ENCODE measurements around the gene SLC2A8.

Gene SLC2A8

DNA sequence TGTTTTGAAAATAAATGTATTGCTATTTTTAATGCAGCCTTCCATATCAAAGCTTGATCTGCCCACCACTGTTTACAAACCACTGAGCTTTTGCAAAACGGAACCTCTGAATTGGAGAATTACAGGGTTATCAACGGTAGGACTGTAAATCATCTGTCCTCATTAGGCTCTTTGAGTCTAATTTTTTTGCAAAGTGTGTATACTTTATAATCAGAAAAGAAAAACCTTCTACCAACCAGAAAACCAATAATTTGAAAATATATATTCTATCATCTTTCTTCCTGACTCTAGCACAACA is 6.8 kb upstream of the SLC2A8 start:
- H3K18ac ChIP-seq (ENCODE audit: low read depth in 1 of 2, low read length in 2 of 2): no peak overlapping the region
- no peak overlapping the region for H3K9ac ChIP-seq (ENCODE audit: low read length)
- no peak overlapping the region for H2BK12ac ChIP-seq (ENCODE audit: low read length in 2 of 2)
- H2BK15ac ChIP-seq (ENCODE audit: low read depth, poor library complexity, severe bottlenecking): no peak overlapping the region
- H2AFZ ChIP-seq (ENCODE audit: low read depth, low read length): no peak overlapping the region
- H2BK5ac ChIP-seq (ENCODE audit: low read depth, low read length, poor library complexity, severe bottlenecking): no peak overlapping the region
- DNase-seq: no peak
- H3K9me3 ChIP-seq (ENCODE audit: control insufficient read depth, low read length): no peaks in the 10 kb centered on the region
- no peak overlapping the region for H4K8ac ChIP-seq (ENCODE audit: low read length)
- peaks cover 14% of the 10 kb centered on the region for H3K4me1 ChIP-seq (ENCODE audit: control insufficient read depth, insufficient read depth, low read depth, low read length)
- no peak overlapping the region for H3K14ac ChIP-seq (ENCODE audit: low read length in 2 of 2)
- no peaks in the 10 kb centered on the region for H3K79me1 ChIP-seq (replicated peaks; ENCODE audit: low read length, poor library complexity, severe bottlenecking)
- no peak overlapping the region for H2AK5ac ChIP-seq (ENCODE audit: low read length, severe bottlenecking)
- no peak overlapping the region for H3K4me3 ChIP-seq (ENCODE audit: insufficient read depth in 1 of 2, low read depth in 1 of 2, low read length in 2 of 2)
- H3K4me2 ChIP-seq (ENCODE audit: low read length, poor library complexity, severe bottlenecking): no peak overlapping the region
- WGBS: 50% methylated on average over 1 of the region's 2 CpGs
- H2BK120ac ChIP-seq (ENCODE audit: low read depth, low read length): no peak overlapping the region
- no peak overlapping the region for H3K4ac ChIP-seq (ENCODE audit: low read depth in 1 of 2, low read length in 2 of 2)
- no peak overlapping the region for H3K27ac ChIP-seq (ENCODE audit: low read length, poor library complexity, severe bottlenecking)
- no peaks in the 10 kb centered on the region for H3K36me3 ChIP-seq (ENCODE audit: control insufficient read depth in 1 of 2, insufficient read depth in 2 of 2, low read depth in 1 of 2, low read length in 2 of 2)
- peaks cover 10 to 89% of the 10 kb centered on the region in 2 experiments for H3K27me3 ChIP-seq (ENCODE audit: control insufficient read depth in 1 of 2, insufficient read depth in 1 of 2, low read length in 2 of 2)
- no peak overlapping the region for H3K23ac ChIP-seq (ENCODE audit: low read length in 2 of 2)
- H4K91ac ChIP-seq (ENCODE audit: low read length): no peak overlapping the region

GRCh38 chr9:127390563-127390962 is 6.4 kb upstream of the SLC2A8 start:
- Histone ChIP-seq H2BK15ac (ENCODE audit: low read depth, poor library complexity, severe bottlenecking) (no peak overlapping the region), H3K36me3 (ENCODE audit: control insufficient read depth in 1 of 2, insufficient read depth in 2 of 2, low read depth in 1 of 2, low read length in 2 of 2) (no peaks in the 10 kb centered on the region), H2AK5ac (ENCODE audit: low read length, severe bottlenecking) (no peak overlapping the region), H3K9ac (ENCODE audit: low read length) (no peak overlapping the region), H3K4me2 (ENCODE audit: low read length, poor library complexity, severe bottlenecking) (no peak overlapping the region), H3K79me1 (replicated peaks; ENCODE audit: low read length, poor library complexity, severe bottlenecking) (no peaks in the 10 kb centered on the region), H3K18ac (ENCODE audit: low read depth in 1 of 2, low read length in 2 of 2) (no peak overlapping the region), H2BK5ac (ENCODE audit: low read depth, low read length, poor library complexity, severe bottlenecking) (no peak overlapping the region), H2BK12ac (ENCODE audit: low read length in 2 of 2) (no peak overlapping the region), H3K27ac (ENCODE audit: low read length, poor library complexity, severe bottlenecking) (no peak overlapping the region), H2AFZ (ENCODE audit: low read depth, low read length) (no peak overlapping the region), H3K23ac (ENCODE audit: low read length in 2 of 2) (no peak overlapping the region), H4K8ac (ENCODE audit: low read length) (no peak overlapping the region), H3K14ac (ENCODE audit: low read length in 2 of 2) (no peak overlapping the region), H4K91ac (ENCODE audit: low read length) (no peak overlapping the region), H3K4me1 (ENCODE audit: control insufficient read depth, insufficient read depth, low read depth, low read length) (peaks cover 12% of the 10 kb centered on the region), H3K4me3 (ENCODE audit: insufficient read depth in 1 of 2, low read depth in 1 of 2, low read length in 2 of 2) (no peak overlapping the region), H3K9me3 (ENCODE audit: control insufficient read depth, low read length) (no peaks in the 10 kb centered on the region), H3K27me3 (ENCODE audit: control insufficient read depth in 1 of 2, insufficient read depth in 1 of 2, low read length in 2 of 2) (peaks cover 10 to 89% of the 10 kb centered on the region in 2 experiments), H3K4ac (ENCODE audit: low read depth in 1 of 2, low read length in 2 of 2) (no peak overlapping the region), H2BK120ac (ENCODE audit: low read depth, low read length) (no peak overlapping the region)
- 81% methylated on average over 5 of the region's 5 CpGs for WGBS
- no peak for DNase-seq

- H3K14ac ChIP-seq (ENCODE audit: low read length in 2 of 2): no peak overlapping the region
- peaks cover 11 to 88% of the 10 kb centered on the region in 2 experiments for H3K27me3 ChIP-seq (ENCODE audit: control insufficient read depth in 1 of 2, insufficient read depth in 1 of 2, low read length in 2 of 2)
- no peak overlapping the region for H3K4me3 ChIP-seq (ENCODE audit: insufficient read depth in 1 of 2, low read depth in 1 of 2, low read length in 2 of 2)
- no peak overlapping the region for H3K23ac ChIP-seq (ENCODE audit: low read length in 2 of 2)
- H3K27ac ChIP-seq (ENCODE audit: low read length, poor library complexity, severe bottlenecking): no peak overlapping the region
- H4K8ac ChIP-seq (ENCODE audit: low read length): no peak overlapping the region
- H2AK5ac ChIP-seq (ENCODE audit: low read length, severe bottlenecking): no peak overlapping the region
- no peak overlapping the region for H3K4me2 ChIP-seq (ENCODE audit: low read length, poor library complexity, severe bottlenecking)
- H2BK5ac ChIP-seq (ENCODE audit: low read depth, low read length, poor library complexity, severe bottlenecking): no peak overlapping the region
- no peaks in the 10 kb centered on the region for H3K36me3 ChIP-seq (ENCODE audit: control insufficient read depth in 1 of 2, insufficient read depth in 2 of 2, low read depth in 1 of 2, low read length in 2 of 2)
- no peak for DNase-seq
- WGBS: 86% methylated on average over 5 of the region's 5 CpGs
- H3K4ac ChIP-seq (ENCODE audit: low read depth in 1 of 2, low read length in 2 of 2): no peak overlapping the region
- peaks cover 17% of the 10 kb centered on the region for H3K4me1 ChIP-seq (ENCODE audit: control insufficient read depth, insufficient read depth, low read depth, low read length)
- no peaks in the 10 kb centered on the region for H3K79me1 ChIP-seq (replicated peaks; ENCODE audit: low read length, poor library complexity, severe bottlenecking)
- no peak overlapping the region for H2BK15ac ChIP-seq (ENCODE audit: low read depth, poor library complexity, severe bottlenecking)
- H3K9me3 ChIP-seq (ENCODE audit: control insufficient read depth, low read length): peaks cover 7% of the 10 kb centered on the region
- H2BK120ac ChIP-seq (ENCODE audit: low read depth, low read length): no peak overlapping the region
- no peak overlapping the region for H3K9ac ChIP-seq (ENCODE audit: low read length)
- H3K18ac ChIP-seq (ENCODE audit: low read depth in 1 of 2, low read length in 2 of 2): no peak overlapping the region
- no peak overlapping the region for H4K91ac ChIP-seq (ENCODE audit: low read length)
- H2BK12ac ChIP-seq (ENCODE audit: low read length in 2 of 2): no peak overlapping the region
- H2AFZ ChIP-seq (ENCODE audit: low read depth, low read length): no peak overlapping the region
These were observed 4.8 kb upstream of the SLC2A8 start for GRCh38 chr9:127392166-127392565.

DNA sequence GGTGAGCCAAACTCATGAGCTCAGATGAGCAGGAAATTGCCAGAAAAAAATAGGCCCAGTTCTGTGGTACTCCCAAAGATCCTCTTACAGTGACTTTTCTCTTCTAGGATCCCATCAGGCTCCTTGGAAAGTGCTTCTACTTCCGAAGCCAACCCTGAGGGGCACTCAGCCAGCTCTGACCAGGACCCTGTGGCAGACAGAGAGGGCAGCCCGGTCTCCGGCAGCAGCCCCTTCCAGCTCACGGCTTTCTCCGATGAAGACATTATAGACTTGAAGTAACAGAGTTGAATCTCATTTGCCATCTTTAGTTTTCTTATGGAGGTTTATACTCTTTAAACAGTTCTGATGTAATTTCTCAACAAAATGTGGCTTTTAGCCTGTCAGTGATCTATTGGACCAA is 4.0 kb upstream of the SLC2A8 start:
- H3K4me2 ChIP-seq (ENCODE audit: low read length, poor library complexity, severe bottlenecking): no peak overlapping the region
- H3K36me3 ChIP-seq (ENCODE audit: control insufficient read depth in 1 of 2, insufficient read depth in 2 of 2, low read depth in 1 of 2, low read length in 2 of 2): no peaks in the 10 kb centered on the region
- 88% methylated on average over 3 of the region's 5 CpGs for WGBS
- no peak overlapping the region for H2BK15ac ChIP-seq (ENCODE audit: low read depth, poor library complexity, severe bottlenecking)
- no peak overlapping the region for H3K4ac ChIP-seq (ENCODE audit: low read depth in 1 of 2, low read length in 2 of 2)
- H3K14ac ChIP-seq (ENCODE audit: low read length in 2 of 2): no peak overlapping the region
- no peak overlapping the region for H3K18ac ChIP-seq (ENCODE audit: low read depth in 1 of 2, low read length in 2 of 2)
- H3K23ac ChIP-seq (ENCODE audit: low read length in 2 of 2): no peak overlapping the region
- H2BK12ac ChIP-seq (ENCODE audit: low read length in 2 of 2): no peak overlapping the region
- no peak overlapping the region for H3K4me3 ChIP-seq (ENCODE audit: insufficient read depth in 1 of 2, low read depth in 1 of 2, low read length in 2 of 2)
- H3K27ac ChIP-seq (ENCODE audit: low read length, poor library complexity, severe bottlenecking): no peak overlapping the region
- no peak overlapping the region for H2BK120ac ChIP-seq (ENCODE audit: low read depth, low read length)
- no peak for DNase-seq
- no peaks in the 10 kb centered on the region for H3K79me1 ChIP-seq (replicated peaks; ENCODE audit: low read length, poor library complexity, severe bottlenecking)
- no peak overlapping the region for H4K91ac ChIP-seq (ENCODE audit: low read length)
- H2BK5ac ChIP-seq (ENCODE audit: low read depth, low read length, poor library complexity, severe bottlenecking): no peak overlapping the region
- H3K4me1 ChIP-seq (ENCODE audit: control insufficient read depth, insufficient read depth, low read depth, low read length): peaks cover 19% of the 10 kb centered on the region
- no peak overlapping the region for H2AFZ ChIP-seq (ENCODE audit: low read depth, low read length)
- H4K8ac ChIP-seq (ENCODE audit: low read length): no peak overlapping the region
- H3K9me3 ChIP-seq (ENCODE audit: control insufficient read depth, low read length): peaks cover 7% of the 10 kb centered on the region
- peaks cover 11 to 87% of the 10 kb centered on the region in 2 experiments for H3K27me3 ChIP-seq (ENCODE audit: control insufficient read depth in 1 of 2, insufficient read depth in 1 of 2, low read length in 2 of 2)
- H3K9ac ChIP-seq (ENCODE audit: low read length): no peak overlapping the region
- H2AK5ac ChIP-seq (ENCODE audit: low read length, severe bottlenecking): no peak overlapping the region

All from mesenchymal stem cell (in vitro differentiated cells and primary cell).